Keratinocyte (primary cell): ENCODE results near the gene SLC66A2. TPM values are rescaled to one million over a fixed set of nuclear protein-coding genes. Genes with fewer than 3 reads are reported as not detected.

Source experiments
- DNase-seq: peaks from one replicate; pipeline ENCODE4 v3.0.0-alpha.2; 2011; ENCODE audit warnings: low read depth, missing footprints, low spot score
- FAIRE-seq: peaks from 2 replicates; lab custom pipeline; 2011; peaks lifted over from hg19 to GRCh38; lab: Jason Lieb, UNC
- H2AFZ ChIP-seq: 2 replicates; pipeline ENCODE4 v1.6.0; 2012; ENCODE audit warnings: low read length, control low read depth, inconsistent platforms; ENCODE audit not compliant: control insufficient read depth
- H3K27ac ChIP-seq: 2 replicates; pipeline ENCODE4 v1.5.1; 2011; ENCODE audit warnings: low read length; ENCODE audit not compliant: control insufficient read depth, insufficient read depth
- H3K27me3 ChIP-seq: 3 replicates; pipeline ENCODE4 v1.6.0; 2011; ENCODE audit warnings: low read length; ENCODE audit not compliant: control insufficient read depth, insufficient read depth; ENCODE audit errors: extremely low read depth
- H3K36me3 ChIP-seq, 2 experiments: 2 replicates in 1 of 2; 3 replicates in 1 of 2; pipeline ENCODE4 v1.5.1; 2011; ENCODE audit warnings: low read length in 2 of 2, mild to moderate bottlenecking in 1 of 2; ENCODE audit not compliant: control insufficient read depth in 2 of 2, insufficient read depth in 2 of 2; ENCODE audit errors: extremely low read depth in 1 of 2
- H3K4me1 ChIP-seq: 3 replicates; pipeline ENCODE4 v1.5.1; 2011; ENCODE audit warnings: low read length; ENCODE audit not compliant: control insufficient read depth, insufficient read depth; ENCODE audit errors: extremely low read depth
- H3K4me2 ChIP-seq: 3 replicates; pipeline ENCODE4 v1.6.0; 2011; ENCODE audit warnings: low read depth, low read length; ENCODE audit not compliant: control insufficient read depth, insufficient read depth; ENCODE audit errors: extremely low read depth
- H3K4me3 ChIP-seq, 3 experiments: fragments of 200-600 bp in 1 of 3; sonication (generic) in 1 of 3; 2 replicates in 2 of 3; 3 replicates in 1 of 3; pipeline ENCODE4 v1.5.1; 2011 to 2016; ENCODE audit warnings: low read length in 3 of 3, mild to moderate bottlenecking in 3 of 3, control low read depth in 2 of 3, inconsistent platforms in 1 of 3, low read depth in 1 of 3, mixed read lengths in 1 of 3, mixed run types in 1 of 3, moderate library complexity in 1 of 3; ENCODE audit not compliant: control insufficient read depth in 2 of 3, insufficient read depth in 2 of 3; ENCODE audit errors: extremely low read depth in 1 of 3
- H3K79me2 ChIP-seq: 2 replicates; pipeline ENCODE4 v1.6.0; 2012; ENCODE audit warnings: low read length; ENCODE audit not compliant: control insufficient read depth, insufficient read depth
- H3K9ac ChIP-seq: 3 replicates; pipeline ENCODE4 v1.6.0; 2011; ENCODE audit warnings: low read length; ENCODE audit not compliant: control insufficient read depth, insufficient read depth; ENCODE audit errors: extremely low read depth
- H3K9me1 ChIP-seq: 3 replicates; pipeline ENCODE4 v1.6.0; 2011; ENCODE audit warnings: low read length; ENCODE audit not compliant: control insufficient read depth, insufficient read depth; ENCODE audit errors: extremely low read depth
- H3K9me3 ChIP-seq: 2 replicates; pipeline ENCODE4 v1.5.1; 2012; ENCODE audit warnings: low read depth, low read length; ENCODE audit not compliant: control insufficient read depth
- H4K20me1 ChIP-seq: 3 replicates; pipeline ENCODE4 v1.6.0; 2011; ENCODE audit warnings: low read length; ENCODE audit not compliant: control insufficient read depth, insufficient read depth; ENCODE audit errors: extremely low read depth
- EZH2 ChIP-seq: IDR thresholded peaks from one replicate; pipeline ENCODE4 v1.6.1; 2012; ENCODE audit warnings: inconsistent platforms, mild to moderate bottlenecking, low read length, moderate library complexity
- dilution Hi-C: fragments of 300-500 bp; cut with MboI; formaldehyde crosslinking; loops from one replicate; pipeline ENCODE4 v1.7.0; 2020; ENCODE audit warnings: low sequenced_read_pairs; ENCODE audit not compliant: extremely low pct_ligation_motif_present
- polyA plus RNA-seq, 5 experiments: library from polyadenylated mRNA; depleted of rRNA in 3 of 5; stranded (reverse) in 3 of 5; stranded (forward) in 1 of 5; unstranded in 1 of 5; fragments of >200 nt; gene quantifications; 1 replicate in 1 of 5; 2 replicates in 3 of 5; 3 replicates in 1 of 5; pipeline versions ENCODE4 v1.2.1 to v1.2.3, GENCODE V29; 2011 to 2012; ENCODE audit warnings: missing spikeins in 2 of 5, low read depth in 1 of 5, low replicate concordance in 1 of 5
- TF ChIP-seq, protein P1 (sequence below), 3 experiments: IDR thresholded peaks in 1 of 3; conservative IDR thresholded peaks in 1 of 3; optimal IDR thresholded peaks in 1 of 3; 2 replicates in 2 of 3; 3 replicates in 1 of 3; pipeline versions ENCODE3 to v1.5.1; 2011; ENCODE audit warnings: low read length in 3 of 3, mild to moderate bottlenecking in 3 of 3, moderate library complexity in 2 of 3, control low read depth in 1 of 3, inconsistent platforms in 1 of 3; ENCODE audit not compliant: insufficient read depth in 2 of 3; ENCODE audit errors: extremely low read depth in 1 of 3

Gene SLC66A2
- polyA plus RNA-seq, 1 donor (not counting 4 experiments of a cell fraction or from before 2014, with no cell fraction given) = 16.3 TPM

DNA sequence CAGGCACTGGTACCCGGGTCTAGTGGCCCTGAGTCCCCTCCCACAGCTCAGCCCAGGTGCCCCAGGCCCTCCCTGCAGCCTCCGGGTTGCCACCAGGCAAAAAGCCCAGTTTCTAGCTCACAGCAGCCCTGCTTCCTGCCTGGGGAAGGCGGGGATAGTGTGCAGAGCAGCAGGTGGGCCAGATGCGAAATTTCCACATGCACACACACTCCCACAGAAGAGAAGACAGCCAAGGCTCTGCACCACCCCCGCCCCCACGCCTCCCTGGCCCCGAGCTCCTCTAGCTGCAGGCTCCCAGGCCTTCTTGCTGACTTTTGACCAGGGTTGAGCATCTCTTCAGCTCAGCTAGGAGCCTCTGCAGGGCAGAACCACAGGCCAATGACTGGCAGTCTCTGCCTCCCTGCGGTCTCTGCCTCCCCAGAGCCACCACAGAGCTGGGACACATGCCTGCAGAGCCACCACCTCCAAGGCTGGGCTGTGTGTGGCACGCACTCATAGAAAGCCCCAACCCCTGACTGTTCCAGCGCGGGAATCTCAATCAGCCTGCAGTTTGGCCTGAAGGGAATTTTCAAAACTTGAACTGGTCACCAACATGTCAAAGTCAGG lies 7.2 kb downstream of the SLC66A2 start:
- no peak for TF ChIP-seq EZH2
- TF ChIP-seq, protein P1, sequence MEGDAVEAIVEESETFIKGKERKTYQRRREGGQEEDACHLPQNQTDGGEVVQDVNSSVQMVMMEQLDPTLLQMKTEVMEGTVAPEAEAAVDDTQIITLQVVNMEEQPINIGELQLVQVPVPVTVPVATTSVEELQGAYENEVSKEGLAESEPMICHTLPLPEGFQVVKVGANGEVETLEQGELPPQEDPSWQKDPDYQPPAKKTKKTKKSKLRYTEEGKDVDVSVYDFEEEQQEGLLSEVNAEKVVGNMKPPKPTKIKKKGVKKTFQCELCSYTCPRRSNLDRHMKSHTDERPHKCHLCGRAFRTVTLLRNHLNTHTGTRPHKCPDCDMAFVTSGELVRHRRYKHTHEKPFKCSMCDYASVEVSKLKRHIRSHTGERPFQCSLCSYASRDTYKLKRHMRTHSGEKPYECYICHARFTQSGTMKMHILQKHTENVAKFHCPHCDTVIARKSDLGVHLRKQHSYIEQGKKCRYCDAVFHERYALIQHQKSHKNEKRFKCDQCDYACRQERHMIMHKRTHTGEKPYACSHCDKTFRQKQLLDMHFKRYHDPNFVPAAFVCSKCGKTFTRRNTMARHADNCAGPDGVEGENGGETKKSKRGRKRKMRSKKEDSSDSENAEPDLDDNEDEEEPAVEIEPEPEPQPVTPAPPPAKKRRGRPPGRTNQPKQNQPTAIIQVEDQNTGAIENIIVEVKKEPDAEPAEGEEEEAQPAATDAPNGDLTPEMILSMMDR (optimal IDR thresholded peaks at IDR 0.05 in 1 of 3, IDR thresholded peaks at IDR 0.05 in 1 of 3, conservative IDR thresholded peaks at IDR 0.05 in 1 of 3; ENCODE audit: extremely low read depth in 1 of 3, insufficient read depth in 2 of 3, low read length in 3 of 3) = no peak
- H3K9me3 ChIP-seq = no peaks in the 10 kb centered on the region
- no peak overlapping the region for H2AFZ ChIP-seq
- no peak overlapping the region for H3K9ac ChIP-seq
- no peak for DNase-seq
- dilution Hi-C loops = no loop called here
- no peak overlapping the region for H3K4me2 ChIP-seq
- H3K27me3 ChIP-seq = no peaks in the 10 kb centered on the region
- FAIRE-seq = no peak
- peaks cover 4% of the 10 kb centered on the region for H3K9me1 ChIP-seq
- H3K27ac ChIP-seq = no peak overlapping the region
- peaks cover 85% of the 10 kb centered on the region for H3K79me2 ChIP-seq
- H3K4me1 ChIP-seq = peaks cover 12% of the 10 kb centered on the region
- H4K20me1 ChIP-seq = peaks cover 8% of the 10 kb centered on the region
- no peak overlapping the region for H3K4me3 ChIP-seq
- peaks cover 28 to 34% of the 10 kb centered on the region in 2 experiments for H3K36me3 ChIP-seq

DNA sequence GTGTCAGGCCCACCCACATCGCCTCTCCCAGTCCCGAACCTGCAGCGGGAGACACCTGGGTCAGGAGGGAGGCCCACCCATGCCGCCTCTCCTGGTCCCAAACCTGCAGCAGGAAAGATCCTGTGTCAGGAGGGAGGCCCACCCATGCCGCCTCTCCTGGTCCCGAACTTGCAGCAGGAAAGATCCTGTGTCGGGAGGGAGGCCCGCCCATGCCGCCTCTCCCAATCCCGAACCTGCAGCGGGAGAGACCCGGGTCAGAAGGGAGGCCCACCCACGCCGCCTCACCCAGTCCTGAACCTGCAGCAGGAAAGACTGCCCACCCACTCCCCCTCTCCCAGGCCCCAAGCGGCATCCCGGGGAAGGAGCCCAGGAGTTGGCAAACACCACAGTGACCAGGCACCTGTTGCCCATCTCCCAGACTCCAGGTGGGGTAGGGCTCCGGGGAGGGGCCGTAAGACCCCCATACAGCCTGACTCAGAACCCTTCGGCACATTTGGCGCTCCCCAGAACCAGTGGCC lies 7.8 kb downstream of the SLC66A2 start:
- H3K4me3 ChIP-seq = no peak overlapping the region
- no peak overlapping the region for H2AFZ ChIP-seq
- no peak for TF ChIP-seq EZH2
- TF ChIP-seq, protein P1 (optimal IDR thresholded peaks at IDR 0.05 in 1 of 3, IDR thresholded peaks at IDR 0.05 in 1 of 3, conservative IDR thresholded peaks at IDR 0.05 in 1 of 3; ENCODE audit: extremely low read depth in 1 of 3, insufficient read depth in 2 of 3, low read length in 3 of 3) = no peak
- no peaks in the 10 kb centered on the region for H3K9me3 ChIP-seq
- dilution Hi-C loops = no loop called here
- peaks cover 84% of the 10 kb centered on the region for H3K79me2 ChIP-seq
- no peak overlapping the region for H3K9ac ChIP-seq
- no peak overlapping the region for H3K27ac ChIP-seq
- H3K4me2 ChIP-seq = no peak overlapping the region
- peaks cover 24 to 29% of the 10 kb centered on the region in 2 experiments for H3K36me3 ChIP-seq
- H4K20me1 ChIP-seq = peaks cover 8% of the 10 kb centered on the region
- peaks cover 1% of the 10 kb centered on the region for H3K9me1 ChIP-seq
- no peak for DNase-seq
- FAIRE-seq = no peak
- H3K27me3 ChIP-seq = no peaks in the 10 kb centered on the region
- peaks cover 12% of the 10 kb centered on the region for H3K4me1 ChIP-seq
